H1 (cell line): ENCODE measurements around the gene DPRX. TPM values are rescaled to one million over a fixed set of nuclear protein-coding genes. Genes with fewer than 3 reads are reported as not detected.

ENCODE experiments used
- CTCF ChIA-PET: fragments of 300-600 bp; sonication (Branson Sonifier 250); formaldehyde crosslinking; loops from one replicate; lab custom pipeline; 2021; ENCODE audit not compliant: partially characterized antibody; lab: Charles Lee
- POLR2A ChIA-PET: fragments of 300-600 bp; sonication (Branson Sonifier 250); formaldehyde crosslinking; loops from one replicate; lab custom pipeline; 2021; ENCODE audit warnings: inconsistent platforms; ENCODE audit not compliant: partially characterized antibody; lab: Charles Lee
- DNase-seq, 2 experiments: peaks; one replicate each; pipeline versions ENCODE4 v3.0.0 to v3.0.0-alpha.2; 2010 to 2022; ENCODE audit warnings: low spot score in 2 of 2, low read depth in 1 of 2, mixed read lengths in 1 of 2
- FAIRE-seq: peaks from 2 replicates; lab custom pipeline; 2011; peaks lifted over from hg19 to GRCh38; lab: Jason Lieb, UNC
- H2AFZ ChIP-seq: 2 replicates; pipeline ENCODE4 v1.8.1; 2012; ENCODE audit warnings: low read length, inconsistent platforms
- H2AK5ac ChIP-seq: 2 replicates; pipeline ENCODE4 v1.6.1; 2013; ENCODE audit warnings: low read depth, low read length
- H2BK120ac ChIP-seq: replicated peaks from 2 replicates; pipeline ENCODE3; 2013; ENCODE audit warnings: low read depth, low read length, inconsistent platforms
- H2BK12ac ChIP-seq: 2 replicates; pipeline ENCODE4 v1.6.1; 2013; ENCODE audit warnings: low read depth, low read length
- H2BK15ac ChIP-seq: 2 replicates; pipeline ENCODE4 v1.6.1; 2013; ENCODE audit warnings: low read length
- H2BK20ac ChIP-seq: 2 replicates; pipeline ENCODE4 v1.6.1; 2013; ENCODE audit warnings: low read length
- H2BK5ac ChIP-seq: 2 replicates; pipeline ENCODE4 v1.6.1; 2013; ENCODE audit warnings: low read depth, low read length
- H3K14ac ChIP-seq: 2 replicates; pipeline ENCODE4 v1.6.1; 2013; ENCODE audit warnings: inconsistent platforms; ENCODE audit not compliant: insufficient read length
- H3K18ac ChIP-seq: 2 replicates; pipeline ENCODE4 v1.6.1; 2013; ENCODE audit warnings: low read length; ENCODE audit errors: extremely low read depth
- H3K23ac ChIP-seq: 2 replicates; pipeline ENCODE4 v1.6.1; 2013; ENCODE audit warnings: inconsistent platforms; ENCODE audit not compliant: insufficient read length
- H3K23me2 ChIP-seq: 2 replicates; pipeline ENCODE4 v1.6.1; 2013; ENCODE audit warnings: low read depth, low read length
- H3K27ac ChIP-seq: 2 replicates; pipeline ENCODE4 v1.6.1; 2011; ENCODE audit warnings: low read depth, low read length, inconsistent platforms
- H3K27me3 ChIP-seq, 4 experiments: replicated peaks in 1 of 4; 1 replicate in 1 of 4; 2 replicates in 3 of 4; pipeline versions ENCODE4 v1.6.1 to v1.8.1; 2011 to 2013; ENCODE audit warnings: low read length in 3 of 4, mild to moderate bottlenecking in 3 of 4, inconsistent platforms in 2 of 4, mixed read lengths in 2 of 4, moderate library complexity in 1 of 4; ENCODE audit not compliant: control insufficient read depth in 3 of 4, insufficient read depth in 3 of 4; ENCODE audit errors: extremely low read depth in 1 of 4
- H3K36me3 ChIP-seq, 4 experiments: 2 replicates each; pipeline versions ENCODE4 v1.6.1 to v1.8.1; 2011 to 2013; ENCODE audit warnings: mild to moderate bottlenecking in 4 of 4, low read length in 3 of 4, moderate library complexity in 2 of 4, control low read depth in 1 of 4, inconsistent platforms in 1 of 4; ENCODE audit not compliant: insufficient read depth in 4 of 4, control insufficient read depth in 2 of 4
- H3K4ac ChIP-seq: replicated peaks from 2 replicates; pipeline ENCODE3; 2013; ENCODE audit warnings: low read length, low read depth, mixed read lengths, inconsistent platforms; ENCODE audit not compliant: insufficient read length
- H3K4me1 ChIP-seq, 4 experiments: replicated peaks in 1 of 4; 1 replicate in 1 of 4; 2 replicates in 3 of 4; pipeline versions ENCODE4 v1.6.1 to v1.8.1; 2011 to 2013; ENCODE audit warnings: low read length in 3 of 4, inconsistent platforms in 2 of 4, mixed read lengths in 1 of 4; ENCODE audit not compliant: insufficient read depth in 4 of 4, control insufficient read depth in 3 of 4
- H3K4me2 ChIP-seq, 2 experiments: 2 replicates each; pipeline versions ENCODE4 v1.6.1 to v1.8.1; 2011 to 2013; ENCODE audit warnings: low read depth in 2 of 2, low read length in 2 of 2, control low read depth in 1 of 2, inconsistent platforms in 1 of 2, mild to moderate bottlenecking in 1 of 2; ENCODE audit not compliant: insufficient read depth in 1 of 2
- H3K4me3 ChIP-seq, 4 experiments: fragments of 200-600, 300-600 bp in 1 of 4; sonication (generic), shearing (Covaris generic), sonication (Bioruptor Twin) in 1 of 4; 2 replicates each; pipeline versions ENCODE4 v1.5.1 to v1.8.1; 2011 to 2016; ENCODE audit warnings: low read length in 4 of 4, low read depth in 3 of 4, control low read depth in 2 of 4, inconsistent platforms in 2 of 4, mild to moderate bottlenecking in 2 of 4, mixed read lengths in 1 of 4, moderate library complexity in 1 of 4; ENCODE audit not compliant: insufficient read depth in 2 of 4; ENCODE audit errors: extremely low read depth in 1 of 4
- H3K56ac ChIP-seq: replicated peaks from 2 replicates; pipeline ENCODE3; 2013; ENCODE audit warnings: low read depth, mild to moderate bottlenecking, mixed read lengths, low read length, inconsistent platforms; ENCODE audit not compliant: insufficient read length
- H3K79me1 ChIP-seq: 2 replicates; pipeline ENCODE4 v1.6.1; 2013; ENCODE audit warnings: low read depth, low read length, control low read depth
- H3K79me2 ChIP-seq, 2 experiments: 2 replicates each; pipeline versions ENCODE4 v1.6.1 to v1.8.1; 2012 to 2013; ENCODE audit warnings: low read length in 2 of 2, mild to moderate bottlenecking in 2 of 2, inconsistent platforms in 1 of 2; ENCODE audit not compliant: insufficient read depth in 2 of 2, control insufficient read depth in 1 of 2
- H3K9ac ChIP-seq, 4 experiments: replicated peaks in 1 of 4; 1 replicate in 1 of 4; 2 replicates in 3 of 4; pipeline versions ENCODE4 v1.6.1 to v1.8.1; 2011 to 2013; ENCODE audit warnings: low read depth in 3 of 4, low read length in 3 of 4, control low read depth in 2 of 4, mild to moderate bottlenecking in 2 of 4, moderate library complexity in 2 of 4, inconsistent platforms in 1 of 4; ENCODE audit errors: extremely low read depth in 1 of 4
- H3K9me3 ChIP-seq, 2 experiments: 2 replicates each; pipeline versions ENCODE4 v1.6.1 to v1.8.1; 2012 to 2013; ENCODE audit warnings: mild to moderate bottlenecking in 2 of 2, moderate library complexity in 2 of 2, control low read depth in 1 of 2, inconsistent platforms in 1 of 2, low read depth in 1 of 2, low read length in 1 of 2, mixed read lengths in 1 of 2; ENCODE audit not compliant: insufficient read depth in 2 of 2
- H4K20me1 ChIP-seq, 2 experiments: replicated peaks in 1 of 2; 2 replicates each; pipeline versions ENCODE3 to v1.8.1; 2011 to 2013; ENCODE audit warnings: inconsistent platforms in 2 of 2, low read length in 2 of 2, mild to moderate bottlenecking in 1 of 2; ENCODE audit not compliant: insufficient read depth in 2 of 2, control insufficient read depth in 1 of 2
- H4K5ac ChIP-seq: 2 replicates; pipeline ENCODE4 v1.6.1; 2013; ENCODE audit warnings: low read length, low read depth, mixed read lengths, inconsistent platforms; ENCODE audit not compliant: insufficient read length
- H4K8ac ChIP-seq: 2 replicates; pipeline ENCODE4 v1.8.0; 2013; ENCODE audit warnings: mild to moderate bottlenecking, moderate library complexity, low read length, inconsistent platforms; ENCODE audit not compliant: insufficient read depth; ENCODE audit errors: extremely low read depth
- H4K91ac ChIP-seq: replicated peaks from 2 replicates; pipeline ENCODE3; 2013; ENCODE audit warnings: low read length, mixed read lengths, inconsistent platforms; ENCODE audit not compliant: insufficient read length
- CEBPB ChIP-seq: IDR thresholded peaks from 2 replicates; pipeline ENCODE4 v1.6.1; 2012; ENCODE audit warnings: low read depth, low read length
- CTBP2 ChIP-seq: IDR thresholded peaks from 2 replicates; pipeline ENCODE4 v1.7.0; 2011; ENCODE audit warnings: borderline replicate concordance, mild to moderate bottlenecking, moderate library complexity, mixed read lengths, low read length; ENCODE audit not compliant: insufficient read depth, insufficient read length
- KDM1A ChIP-seq: fragments of 200-600, 300-600 bp; sonication (generic); IDR thresholded peaks from 2 replicates; pipeline ENCODE4 v1.7.1; 2016; ENCODE audit warnings: mild to moderate bottlenecking, low read length, borderline replicate concordance
- SAP30 ChIP-seq: fragments of 300-600 bp; sonication (generic); IDR thresholded peaks from 2 replicates; pipeline ENCODE4 v1.7.1; 2012; ENCODE audit warnings: low read length, moderate library complexity, mild to moderate bottlenecking, inconsistent platforms; ENCODE audit not compliant: insufficient read depth, insufficient replicate concordance
- SIRT6 ChIP-seq: IDR thresholded peaks from one replicate; pipeline ENCODE4 v1.7.1; 2012; ENCODE audit warnings: low read length, inconsistent platforms
- TEAD4 ChIP-seq: IDR thresholded peaks from 2 replicates; pipeline ENCODE4 v1.6.1; 2012; ENCODE audit warnings: low read depth, low read length, inconsistent platforms, mixed read lengths
- WGBS, 2 experiments: shearing (Covaris generic) in 1 of 2; methylation state at CpG; one replicate each; pipeline versions ENCODE4 v1.1.6 to v1.1.7; 2013 to 2015; ENCODE audit warnings: low lambda C conversion rate in 2 of 2, mixed read lengths in 2 of 2, inconsistent platforms in 1 of 2, low coverage in 1 of 2, missing lambda C conversion rate in 1 of 2; ENCODE audit not compliant: insufficient replicate concordance in 2 of 2, insufficient coverage in 1 of 2, insufficient read length in 1 of 2; ENCODE audit errors: extremely low coverage in 1 of 2, missing lambda C conversion rate in 1 of 2; 5-methylcytosine and 5-hydroxymethylcytosine counted together
- polyA plus RNA-seq, 7 experiments: library from polyadenylated mRNA; depleted of rRNA in 3 of 7; stranded (reverse) in 5 of 7; unstranded in 2 of 7; fragments of >200 nt in 5 of 7; fragments of 200-250 nt in 2 of 7; gene quantifications; 1 replicate in 5 of 7; 2 replicates in 1 of 7; 4 replicates in 1 of 7; pipeline versions ENCODE4 v1.2.1 to v1.2.3, GENCODE V29; 2011 to 2013; ENCODE audit warnings: missing spikeins in 2 of 7, mixed read lengths in 2 of 7
- total RNA-seq: library from RNA; stranded (reverse); fragmentation: NEBNext Ultra II Directional; extraction: Animal tissue kit (Norgen Biotek cat#: 25700); gene quantifications from 2 replicates; pipeline ENCODE4 v1.2.1, GENCODE V29; 2021

The DPRX gene
- total and polyA plus RNA-seq, 2 of the 8 experiments (the other 6 are each of a cell fraction or from before 2014, with no cell fraction given), result not detected

- Histone ChIP-seq H3K14ac (no peak overlapping the region), H2BK120ac (no peak overlapping the region), H2AK5ac (no peak overlapping the region), H3K79me1 (no peaks in the 10 kb centered on the region), H3K23me2 (no peaks in the 10 kb centered on the region), H2BK12ac (peak overlapping the region; percentile 50; the same call in 1 of the 2 replicates), H3K27ac (no peak overlapping the region), H3K9ac (no peak overlapping the region), H3K27me3 (no peaks in the 10 kb centered on the region), H2BK15ac (no peak overlapping the region), H3K18ac (peak overlapping the region; percentile 32; the same call in 1 of the 2 replicates), H3K4me3 (no peak overlapping the region), H3K36me3 (no peaks in the 10 kb centered on the region), H2AFZ (no peak overlapping the region), H3K4ac (no peak overlapping the region), H4K20me1 (no peaks in the 10 kb centered on the region), H4K5ac (no peak overlapping the region), H3K9me3 (no peaks in the 10 kb centered on the region; a peak in 1 of 4 replicates), H3K4me1 (peaks cover 2 to 26% (median 13%) of the 10 kb centered on the region in 4 experiments), H4K91ac (no peak overlapping the region), H3K56ac (no peak overlapping the region), H3K79me2 (no peaks in the 10 kb centered on the region), H2BK20ac (peak overlapping the region; percentile 80; the same call in 1 of the 2 replicates), H3K4me2 (no peak overlapping the region), H2BK5ac (no peak overlapping the region), H3K23ac (no peak overlapping the region), H4K8ac (no peak overlapping the region)
- TF ChIP-seq TEAD4 (no peak), CEBPB (no peak), KDM1A (peak; percentile 51; the same call in 1 of the 2 replicates), SAP30 (no peak), SIRT6 (no peak), CTBP2 (no peak)
- DNase-seq (no peak), FAIRE-seq (no peak)
- 82% methylated on average over 12 of the region's 12 CpGs; no CpG with 5 or more reads in 1 of the 2 experiments for WGBS, 2 experiments
- ChIA-PET CTCF (interaction anchor here (1.0 to 1.2 kb wide), 3 partner anchors 42 to 129 kb away, joined by 3 read pairs; no protein-coding TSS in a partner anchor), POLR2A (interaction anchor here (0.7 kb wide), 1 partner anchor 12 kb away, joined by 4 read pairs; no protein-coding TSS in a partner anchor)
Measured at GRCh38 chr19:53664152-53664551, 32.4 kb downstream of the DPRX start.
